ENCODE data around the gene TMEM106B. TPM values are rescaled to one million over a fixed set of nuclear protein-coding genes. Genes with fewer than 3 reads are reported as not detected.
"Not testable (repeated sequence)": the region's sequence is repeated elsewhere in the genome, so short reads cannot be mapped to it uniquely, and the experiment has no call there.

Gene TMEM106B
- total RNA-seq, 1 donor from 2014 or later = 13.6 TPM

DNA sequence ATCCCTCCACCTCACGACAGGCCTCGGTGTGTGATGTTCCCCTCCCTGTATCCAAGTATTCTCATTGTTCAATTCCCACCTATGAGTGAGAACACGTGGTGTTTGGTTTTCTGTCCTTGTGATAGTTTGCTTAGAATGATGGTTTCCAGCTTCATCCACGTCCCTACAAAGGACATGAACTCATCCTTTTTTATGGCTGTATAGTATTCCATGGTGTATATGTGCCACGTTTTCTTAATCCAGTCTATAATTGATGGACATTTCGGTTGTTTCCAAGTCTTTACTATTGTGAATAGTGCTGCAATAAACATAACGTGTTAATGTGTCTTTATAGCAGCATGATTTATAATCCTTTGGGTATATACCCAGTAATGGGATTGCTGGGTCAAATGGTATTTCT is 13.9 kb downstream of the TMEM106B start:
- not testable (repeated sequence) for H3K4me3 ChIP-seq (ENCODE audit: low read length in 3 of 3)
- H3K36me3 ChIP-seq (ENCODE audit: control insufficient read depth in 3 of 3, insufficient read depth in 3 of 3, low read length in 3 of 3) = peaks cover 2 to 25% (median 16%) of the 10 kb centered on the region in 3 donors

DNA sequence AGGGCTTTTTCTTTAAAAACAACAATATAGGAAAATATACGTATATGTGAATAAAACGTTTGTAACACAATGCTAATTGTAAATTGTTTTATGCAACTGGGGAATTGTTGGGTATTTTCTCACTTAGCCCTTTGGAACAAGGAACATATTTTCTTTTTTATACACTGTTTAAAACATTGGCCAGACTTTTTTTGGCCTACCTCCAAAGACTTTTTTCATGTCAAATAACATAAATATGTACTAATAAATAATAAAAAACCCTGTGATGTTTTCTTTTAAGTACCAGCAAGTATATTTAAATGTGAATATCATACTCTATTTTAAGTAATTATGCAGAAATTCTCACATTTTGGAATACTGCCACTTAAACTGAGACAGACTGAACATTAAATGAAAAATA is 15.7 kb downstream of the TMEM106B start:
- Histone ChIP-seq H3K27ac (ENCODE audit: low read depth, low read length) (no peak overlapping the region), H3K36me3 (ENCODE audit: control insufficient read depth in 3 of 3, insufficient read depth in 3 of 3, low read length in 3 of 3) (peaks cover 0 to 16% (median 14%) of the 10 kb centered on the region in 3 donors), H3K9me3 (ENCODE audit: control insufficient read depth in 3 of 3, low read length in 3 of 3) (no peaks in the 10 kb centered on the region), H3K4me1 (ENCODE audit: control insufficient read depth in 3 of 3, insufficient read depth in 3 of 3, low read length in 3 of 3) (no peaks in the 10 kb centered on the region), H3K9ac (ENCODE audit: low read depth in 1 of 3, low read length in 3 of 3) (no peak overlapping the region), H3K4me3 (ENCODE audit: low read length in 3 of 3) (no peak overlapping the region), H3K27me3 (ENCODE audit: control insufficient read depth in 3 of 3, insufficient read depth in 3 of 3, low read length in 3 of 3) (no peaks in the 10 kb centered on the region)

More for the DNA sequence above, 13.9 kb downstream of the TMEM106B start:
- not testable (repeated sequence) for H3K9me3 ChIP-seq (ENCODE audit: control insufficient read depth in 3 of 3, low read length in 3 of 3); H3K27ac ChIP-seq (ENCODE audit: low read depth, low read length); H3K9ac ChIP-seq (ENCODE audit: low read depth in 1 of 3, low read length in 3 of 3); H3K4me1 ChIP-seq (ENCODE audit: control insufficient read depth in 3 of 3, insufficient read depth in 3 of 3, low read length in 3 of 3); H3K27me3 ChIP-seq (ENCODE audit: control insufficient read depth in 3 of 3, insufficient read depth in 3 of 3, low read length in 3 of 3)

DNA sequence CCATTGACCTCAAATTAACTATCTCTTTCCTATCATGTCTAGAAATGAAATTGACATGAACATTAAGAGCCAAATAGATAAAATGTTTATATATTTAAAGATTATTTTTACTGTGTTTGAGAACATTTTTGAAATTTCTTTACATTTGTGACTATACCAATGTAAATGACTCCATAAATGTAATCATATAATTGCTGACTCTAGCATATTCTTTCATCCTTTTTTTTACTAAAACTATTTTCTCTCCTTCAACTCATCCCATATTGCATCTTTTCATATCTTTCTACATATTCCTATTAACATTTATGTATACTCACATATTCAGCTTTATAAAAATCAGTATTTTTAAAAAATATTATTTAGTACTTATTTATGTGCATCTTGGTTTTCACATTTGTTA is 16.9 kb downstream of the TMEM106B start:
- no peak overlapping the region for H3K9ac ChIP-seq (ENCODE audit: low read depth in 1 of 3, low read length in 3 of 3)
- H3K27ac ChIP-seq (ENCODE audit: low read depth, low read length) = no peak overlapping the region
- H3K4me1 ChIP-seq (ENCODE audit: control insufficient read depth in 3 of 3, insufficient read depth in 3 of 3, low read length in 3 of 3) = no peaks in the 10 kb centered on the region
- no peaks in the 10 kb centered on the region for H3K9me3 ChIP-seq (ENCODE audit: control insufficient read depth in 3 of 3, low read length in 3 of 3)
- no peaks in the 10 kb centered on the region for H3K27me3 ChIP-seq (ENCODE audit: control insufficient read depth in 3 of 3, insufficient read depth in 3 of 3, low read length in 3 of 3)
- H3K36me3 ChIP-seq (ENCODE audit: control insufficient read depth in 3 of 3, insufficient read depth in 3 of 3, low read length in 3 of 3) = peaks cover 0 to 17% (median 16%) of the 10 kb centered on the region in 3 donors
- H3K4me3 ChIP-seq (ENCODE audit: low read length in 3 of 3) = no peak overlapping the region

DNA sequence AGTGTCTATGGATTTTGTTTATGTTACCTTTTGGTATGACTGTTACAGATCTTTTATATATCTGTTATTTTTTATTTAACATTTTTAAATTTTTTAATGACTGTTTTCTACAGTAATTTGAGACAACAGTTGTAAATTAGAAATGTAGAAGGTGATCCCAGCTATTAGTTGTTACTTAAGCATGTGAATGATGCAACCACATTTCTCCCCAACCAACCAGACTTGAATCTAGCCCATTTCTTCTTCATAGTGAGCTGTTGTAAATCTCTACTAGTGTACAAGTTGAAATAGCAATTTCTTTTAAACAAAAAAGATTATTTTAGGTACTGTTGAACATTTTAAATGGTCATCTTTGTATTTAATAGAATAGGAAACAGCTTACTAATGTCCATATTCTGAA is 18.0 kb downstream of the TMEM106B start:
- Histone ChIP-seq H3K27ac (ENCODE audit: low read depth, low read length) (no peak overlapping the region), H3K36me3 (ENCODE audit: control insufficient read depth in 3 of 3, insufficient read depth in 3 of 3, low read length in 3 of 3) (peaks cover 0 to 21% (median 16%) of the 10 kb centered on the region in 3 donors)

DNA sequence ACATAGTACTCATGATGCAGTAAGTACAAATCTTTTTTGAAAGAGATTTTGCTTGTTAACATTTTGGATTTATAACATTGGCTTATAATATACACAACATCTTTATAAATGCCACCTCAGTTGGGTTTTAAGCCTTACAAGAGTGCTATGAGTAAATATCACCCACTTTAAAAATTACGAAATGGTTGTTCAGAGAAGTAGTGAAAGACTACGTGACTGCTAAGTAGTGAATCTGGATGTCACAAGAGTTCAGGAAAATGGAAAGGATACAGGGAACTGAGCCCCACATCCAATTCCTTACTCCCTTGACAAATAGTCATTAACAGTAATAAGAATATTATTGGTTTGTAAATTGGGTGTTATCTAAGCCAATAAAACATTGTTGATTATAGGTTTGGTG is 20.0 kb downstream of the TMEM106B start:
- Histone ChIP-seq H3K4me1 (ENCODE audit: control insufficient read depth in 3 of 3, insufficient read depth in 3 of 3, low read length in 3 of 3) (no peaks in the 10 kb centered on the region), H3K27ac (ENCODE audit: low read depth, low read length) (no peak overlapping the region), H3K9me3 (ENCODE audit: control insufficient read depth in 3 of 3, low read length in 3 of 3) (no peaks in the 10 kb centered on the region), H3K4me3 (ENCODE audit: low read length in 3 of 3) (no peak overlapping the region), H3K9ac (ENCODE audit: low read depth in 1 of 3, low read length in 3 of 3) (no peak overlapping the region), H3K27me3 (ENCODE audit: control insufficient read depth in 3 of 3, insufficient read depth in 3 of 3, low read length in 3 of 3) (no peaks in the 10 kb centered on the region), H3K36me3 (ENCODE audit: control insufficient read depth in 3 of 3, insufficient read depth in 3 of 3, low read length in 3 of 3) (peaks cover 0 to 18% (median 16%) of the 10 kb centered on the region in 3 donors)

More for the DNA sequence above, 18.0 kb downstream of the TMEM106B start:
- no peak overlapping the region for H3K9ac ChIP-seq (ENCODE audit: low read depth in 1 of 3, low read length in 3 of 3)
- no peak overlapping the region for H3K4me3 ChIP-seq (ENCODE audit: low read length in 3 of 3)
- H3K27me3 ChIP-seq (ENCODE audit: control insufficient read depth in 3 of 3, insufficient read depth in 3 of 3, low read length in 3 of 3) = no peaks in the 10 kb centered on the region
- H3K9me3 ChIP-seq (ENCODE audit: control insufficient read depth in 3 of 3, low read length in 3 of 3) = no peaks in the 10 kb centered on the region
- no peaks in the 10 kb centered on the region for H3K4me1 ChIP-seq (ENCODE audit: control insufficient read depth in 3 of 3, insufficient read depth in 3 of 3, low read length in 3 of 3)

DNA sequence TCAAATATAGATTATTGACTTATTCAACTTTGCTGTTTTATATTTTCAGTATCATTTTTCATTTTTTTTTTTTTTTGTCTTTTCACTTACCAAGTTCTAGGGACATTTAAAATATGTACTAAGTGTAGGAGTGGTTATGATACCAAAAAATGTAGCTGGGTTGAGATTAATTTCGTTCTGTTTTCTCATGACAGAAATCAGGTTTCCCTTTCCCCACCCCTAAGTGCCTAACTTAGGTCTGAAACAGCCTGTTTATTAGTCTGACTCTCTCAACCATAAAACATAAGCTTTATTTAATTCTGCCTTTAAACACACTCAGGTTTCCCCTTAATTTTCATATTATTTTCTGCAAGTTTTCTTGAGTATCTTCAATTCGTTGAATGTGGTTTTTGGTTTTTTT is 22.1 kb downstream of the TMEM106B start:
- Histone ChIP-seq H3K4me1 (ENCODE audit: control insufficient read depth in 3 of 3, insufficient read depth in 3 of 3, low read length in 3 of 3) (no peaks in the 10 kb centered on the region), H3K36me3 (ENCODE audit: control insufficient read depth in 3 of 3, insufficient read depth in 3 of 3, low read length in 3 of 3) (peaks cover 0 to 28% (median 20%) of the 10 kb centered on the region in 3 donors), H3K9ac (ENCODE audit: low read depth in 1 of 3, low read length in 3 of 3) (no peak overlapping the region), H3K9me3 (ENCODE audit: control insufficient read depth in 3 of 3, low read length in 3 of 3) (no peaks in the 10 kb centered on the region), H3K4me3 (ENCODE audit: low read length in 3 of 3) (no peak overlapping the region), H3K27ac (ENCODE audit: low read depth, low read length) (no peak overlapping the region), H3K27me3 (ENCODE audit: control insufficient read depth in 3 of 3, insufficient read depth in 3 of 3, low read length in 3 of 3) (no peaks in the 10 kb centered on the region)

DNA sequence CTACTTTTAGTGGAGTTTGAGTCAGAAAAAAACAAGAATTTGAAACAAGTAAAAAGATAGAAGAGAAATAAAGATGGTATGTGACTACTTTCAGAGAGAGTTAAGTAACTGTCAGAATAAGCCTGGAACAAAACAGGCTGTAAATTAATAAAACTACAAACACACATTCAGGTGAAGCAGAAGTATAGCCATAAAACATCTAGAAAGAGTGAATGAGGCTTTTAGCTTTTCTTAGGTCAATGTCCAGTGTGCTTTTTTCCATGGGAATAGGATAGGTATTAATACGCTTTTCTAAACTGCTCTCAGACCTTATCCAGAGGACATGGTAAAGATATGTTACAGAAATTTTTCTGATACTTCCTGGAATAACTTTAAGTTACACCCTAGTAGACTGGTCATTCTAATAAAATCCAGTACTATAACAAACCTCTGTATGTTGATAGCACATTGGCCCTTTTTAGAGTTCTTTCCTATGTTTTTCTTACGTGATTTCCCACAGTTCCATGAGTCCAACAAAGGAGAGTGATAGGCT is 23.3 kb downstream of the TMEM106B start:
- Histone ChIP-seq H3K9ac (ENCODE audit: low read depth in 1 of 3, low read length in 3 of 3) (no peak overlapping the region), H3K27ac (ENCODE audit: low read depth, low read length) (no peak overlapping the region), H3K9me3 (ENCODE audit: control insufficient read depth in 3 of 3, low read length in 3 of 3) (no peaks in the 10 kb centered on the region), H3K4me3 (ENCODE audit: low read length in 3 of 3) (no peak overlapping the region), H3K27me3 (ENCODE audit: control insufficient read depth in 3 of 3, insufficient read depth in 3 of 3, low read length in 3 of 3) (no peaks in the 10 kb centered on the region), H3K4me1 (ENCODE audit: control insufficient read depth in 3 of 3, insufficient read depth in 3 of 3, low read length in 3 of 3) (no peaks in the 10 kb centered on the region), H3K36me3 (ENCODE audit: control insufficient read depth in 3 of 3, insufficient read depth in 3 of 3, low read length in 3 of 3) (peaks cover 0 to 35% (median 22%) of the 10 kb centered on the region in 3 donors)

DNA sequence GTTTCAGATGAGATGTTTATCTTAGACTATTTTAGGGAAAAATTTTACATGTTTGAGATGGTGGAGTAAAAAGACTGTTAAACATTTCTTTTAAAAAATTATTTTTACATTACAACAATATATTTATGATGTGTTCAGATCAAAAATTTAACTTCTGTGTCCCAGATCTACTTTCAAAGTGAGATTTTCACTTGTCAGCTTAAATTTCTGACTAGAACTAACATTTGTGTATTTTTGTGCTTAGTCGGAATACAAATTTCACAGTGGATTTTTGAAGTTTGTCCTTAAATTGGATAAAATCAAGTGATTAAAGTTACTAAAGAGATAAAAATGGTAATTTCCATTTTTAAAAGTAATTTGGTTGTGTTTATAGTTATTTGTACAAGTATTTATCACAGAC is 24.9 kb downstream of the TMEM106B start:
- Histone ChIP-seq H3K27ac (ENCODE audit: low read depth, low read length) (no peak overlapping the region), H3K9ac (ENCODE audit: low read depth in 1 of 3, low read length in 3 of 3) (no peak overlapping the region), H3K27me3 (ENCODE audit: control insufficient read depth in 3 of 3, insufficient read depth in 3 of 3, low read length in 3 of 3) (no peaks in the 10 kb centered on the region), H3K9me3 (ENCODE audit: control insufficient read depth in 3 of 3, low read length in 3 of 3) (no peaks in the 10 kb centered on the region), H3K4me3 (ENCODE audit: low read length in 3 of 3) (no peak overlapping the region), H3K36me3 (ENCODE audit: control insufficient read depth in 3 of 3, insufficient read depth in 3 of 3, low read length in 3 of 3) (peaks cover 0 to 32% (median 13%) of the 10 kb centered on the region in 3 donors), H3K4me1 (ENCODE audit: control insufficient read depth in 3 of 3, insufficient read depth in 3 of 3, low read length in 3 of 3) (no peaks in the 10 kb centered on the region)

DNA sequence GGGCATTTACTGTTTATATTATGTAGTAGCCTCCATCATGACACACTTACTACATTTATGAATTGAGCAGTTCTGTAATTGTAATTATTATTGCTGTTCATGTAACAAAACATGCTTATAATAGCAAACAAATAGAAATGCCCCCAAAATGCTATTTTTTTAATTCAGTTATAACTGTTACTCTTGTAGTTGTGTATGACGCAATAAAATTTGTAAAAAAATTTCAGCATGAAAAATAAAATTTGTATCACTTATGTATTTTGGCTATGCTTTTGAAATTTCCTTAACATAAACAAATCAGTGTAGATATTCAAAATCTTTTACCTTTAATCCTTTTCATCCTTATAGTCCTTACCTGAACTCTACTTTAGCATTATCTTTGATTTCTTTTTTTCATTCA is 25.9 kb downstream of the TMEM106B start:
- Histone ChIP-seq H3K27me3 (ENCODE audit: control insufficient read depth in 3 of 3, insufficient read depth in 3 of 3, low read length in 3 of 3) (no peaks in the 10 kb centered on the region), H3K36me3 (ENCODE audit: control insufficient read depth in 3 of 3, insufficient read depth in 3 of 3, low read length in 3 of 3) (peaks cover 0 to 27% (median 13%) of the 10 kb centered on the region in 3 donors), H3K9me3 (ENCODE audit: control insufficient read depth in 3 of 3, low read length in 3 of 3) (no peaks in the 10 kb centered on the region), H3K4me3 (ENCODE audit: low read length in 3 of 3) (no peak overlapping the region), H3K9ac (ENCODE audit: low read depth in 1 of 3, low read length in 3 of 3) (no peak overlapping the region), H3K4me1 (ENCODE audit: control insufficient read depth in 3 of 3, insufficient read depth in 3 of 3, low read length in 3 of 3) (no peaks in the 10 kb centered on the region), H3K27ac (ENCODE audit: low read depth, low read length) (no peak overlapping the region)

DNA sequence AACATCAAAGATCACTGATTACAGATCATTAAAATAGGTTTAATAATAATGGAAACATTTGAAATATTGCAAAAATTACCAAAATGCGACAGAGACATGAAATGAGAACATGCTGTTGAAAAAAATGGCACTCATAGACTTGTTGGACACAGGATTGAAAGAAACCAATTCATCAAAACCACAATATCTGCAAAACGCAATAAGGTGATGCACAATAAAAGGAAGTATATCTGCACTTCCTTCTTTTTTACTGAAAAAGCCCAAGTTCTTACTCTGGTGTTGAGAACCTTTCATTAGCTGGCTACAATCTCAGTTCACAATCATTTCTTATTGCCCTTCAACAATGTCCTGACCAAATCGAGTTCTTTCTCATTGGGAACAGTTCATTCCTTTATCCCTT is 28.7 kb downstream of the TMEM106B start:
- peaks cover 0 to 18% (median 9%) of the 10 kb centered on the region in 3 donors for H3K36me3 ChIP-seq (ENCODE audit: control insufficient read depth in 3 of 3, insufficient read depth in 3 of 3, low read length in 3 of 3)
- H3K27me3 ChIP-seq (ENCODE audit: control insufficient read depth in 3 of 3, insufficient read depth in 3 of 3, low read length in 3 of 3) = no peaks in the 10 kb centered on the region
- H3K4me3 ChIP-seq (ENCODE audit: low read length in 3 of 3) = no peak overlapping the region
- no peak overlapping the region for H3K9ac ChIP-seq (ENCODE audit: low read depth in 1 of 3, low read length in 3 of 3)
- no peaks in the 10 kb centered on the region for H3K4me1 ChIP-seq (ENCODE audit: control insufficient read depth in 3 of 3, insufficient read depth in 3 of 3, low read length in 3 of 3)
- no peaks in the 10 kb centered on the region for H3K9me3 ChIP-seq (ENCODE audit: control insufficient read depth in 3 of 3, low read length in 3 of 3)
- H3K27ac ChIP-seq (ENCODE audit: low read depth, low read length) = no peak overlapping the region
